Frontal cortex (tissue), 4 donors: Measurements from ENCODE around the gene ARHGEF40. TPM values are rescaled to one million over a fixed set of nuclear protein-coding genes. Genes with fewer than 3 reads are reported as not detected.
"Not testable (repeated sequence)": the region's sequence is repeated elsewhere in the genome, so short reads cannot be mapped to it uniquely, and the experiment has no call there.

Experiments used
- DNase-seq, 2 donors: peaks; one replicate each; pipeline ENCODE4 v3.0.0; 2012; ENCODE audit warnings: low spot score in 2 of 2
- FAIRE-seq: peaks from 2 replicates; lab custom pipeline; 2012; peaks lifted over from hg19 to GRCh38; lab: Jason Lieb, UNC
- total RNA-seq: library from RNA; depleted of rRNA; stranded (reverse); fragments of >200 nt; gene quantifications from one replicate; pipeline ENCODE4 v1.2.3, GENCODE V29; 2014
- donor health status: control.
- donor health status: control.
- donor health status: control.

The ARHGEF40 gene
- total RNA-seq, 1 donor from 2014 or later = 11.4 TPM

DNA sequence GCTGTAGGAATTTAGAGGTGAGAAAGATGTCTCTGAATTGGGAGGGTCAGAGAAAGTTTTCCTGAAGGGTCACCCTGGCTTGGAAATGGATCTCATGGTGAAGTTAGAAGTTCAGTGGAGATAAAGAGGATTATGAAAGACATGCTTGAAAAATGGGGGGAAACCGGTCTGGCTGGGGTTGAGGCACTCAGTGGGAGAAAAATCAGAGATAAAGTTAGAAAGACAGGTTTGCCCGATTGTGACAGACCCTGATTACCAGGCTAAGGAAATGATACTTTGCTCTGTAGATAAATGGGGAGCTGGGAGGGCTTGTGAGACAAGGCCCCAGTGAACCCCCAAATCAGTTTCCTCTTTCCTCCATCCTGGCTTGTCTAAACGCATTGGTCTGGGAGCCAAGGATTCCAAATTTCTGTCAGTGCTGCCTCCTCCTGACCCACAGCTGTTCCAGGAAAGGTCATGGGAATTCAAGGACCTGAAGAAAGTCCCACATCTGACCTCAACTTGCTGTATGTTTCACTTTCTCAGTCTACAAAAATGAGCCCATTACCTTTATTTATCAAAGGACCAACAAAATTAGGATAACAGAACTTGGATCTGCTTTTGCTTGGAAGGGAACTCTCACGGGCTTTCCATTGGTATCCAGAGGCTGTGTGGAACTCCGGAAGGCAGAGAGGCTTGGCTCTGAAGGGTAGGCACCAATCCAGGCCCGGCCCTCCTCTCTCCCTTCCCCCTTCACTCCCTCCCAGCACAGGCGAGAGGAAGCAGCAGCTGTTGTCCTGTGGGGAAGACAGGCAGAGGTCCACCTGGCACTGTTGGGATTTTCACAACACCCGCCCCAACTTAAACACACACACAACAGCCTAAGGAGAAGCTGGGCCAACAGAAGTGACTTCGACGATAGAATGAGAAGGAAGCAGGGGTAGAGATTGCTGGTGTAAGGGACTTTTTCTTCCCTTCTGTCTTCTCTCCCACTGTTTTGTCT is 31.4 kb upstream of the ARHGEF40 start:
- DNase-seq (peak in 1 of 2 donors; percentile 45), FAIRE-seq (no peak)

DNA sequence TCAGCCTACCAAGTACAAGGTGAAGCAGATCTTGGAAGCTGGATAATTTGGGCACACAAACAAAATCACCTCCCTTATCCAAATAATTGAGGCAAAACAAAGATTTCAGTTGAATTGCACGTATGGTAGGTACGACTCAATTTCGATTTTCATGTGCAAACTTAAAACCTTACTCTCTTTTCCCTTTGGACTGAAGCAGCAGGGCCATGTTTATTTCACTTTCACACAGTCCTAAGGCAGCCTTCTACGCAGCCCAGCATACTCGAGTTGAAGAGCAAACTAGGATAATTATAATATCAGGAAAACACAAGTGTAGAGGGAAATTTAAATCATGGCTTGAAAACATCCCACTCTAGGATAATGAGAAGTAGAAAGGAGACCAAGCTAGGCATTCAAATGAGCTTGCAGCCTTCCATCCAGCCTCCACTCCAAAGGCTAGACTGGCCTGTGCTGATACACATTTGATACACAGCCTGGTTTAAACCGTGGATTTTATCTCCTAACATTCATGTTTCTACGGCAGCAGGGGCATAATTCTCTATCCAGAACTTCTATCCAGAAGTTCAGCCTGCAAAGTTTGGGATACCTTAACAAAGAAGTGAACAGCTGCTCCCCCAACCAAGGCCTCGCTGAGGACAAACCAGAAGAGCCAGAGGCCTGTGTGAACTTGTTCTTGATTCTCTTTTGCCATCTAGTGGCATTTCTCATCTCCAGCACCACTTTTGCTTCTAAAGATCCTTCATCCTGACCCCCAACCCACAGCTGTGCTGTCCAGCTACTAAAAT is 30.3 kb upstream of the ARHGEF40 start:
- DNase-seq (peak; percentile 49 to 56), FAIRE-seq (no peak)

DNA sequence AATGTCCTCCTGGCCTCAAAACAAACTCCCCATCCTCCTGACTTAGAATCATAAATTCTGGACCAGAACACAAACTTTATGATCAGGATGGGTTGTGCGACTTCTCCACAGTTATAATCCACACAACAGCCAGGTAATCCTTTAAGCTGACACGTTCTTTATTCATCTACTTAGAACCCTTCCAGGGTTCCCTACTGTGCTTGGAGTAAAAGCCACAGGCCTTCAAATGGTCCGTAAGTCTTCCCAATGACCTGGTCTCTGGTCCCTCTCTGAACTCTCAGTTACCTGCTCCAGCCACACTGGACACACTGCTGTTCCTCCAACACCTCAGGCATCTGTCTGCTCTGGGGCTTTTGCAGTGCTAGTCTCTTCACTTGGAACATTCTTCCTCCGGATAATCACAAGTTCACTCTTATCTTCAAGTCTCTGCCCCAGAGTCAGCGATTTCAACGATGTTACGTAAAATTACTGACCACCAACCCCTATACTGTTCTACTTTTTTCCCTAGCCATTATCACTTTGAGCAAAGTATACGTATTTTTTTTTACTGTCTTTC is 29.7 kb upstream of the ARHGEF40 start:
- DNase-seq = no peak
- no peak for FAIRE-seq

DNA sequence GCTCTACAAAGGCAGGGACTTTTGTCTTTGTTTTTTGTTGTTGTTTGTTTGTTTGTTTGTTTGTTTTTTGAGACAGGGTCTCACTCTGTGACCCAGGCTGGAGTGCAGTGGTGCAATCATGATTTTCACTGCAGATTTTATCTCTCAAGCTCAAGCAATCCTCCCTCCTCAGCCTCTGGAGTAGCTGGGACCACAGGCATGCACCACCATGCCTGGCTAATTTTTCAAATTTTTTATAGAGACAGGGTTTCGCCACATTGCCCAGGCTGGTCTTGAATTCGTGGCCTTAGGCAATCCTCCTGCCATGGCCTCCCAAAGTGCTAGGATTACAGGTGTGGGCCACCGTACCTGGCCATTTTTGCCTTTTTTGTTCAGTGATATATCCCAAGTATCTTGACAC is 29.2 kb upstream of the ARHGEF40 start:
- not testable (repeated sequence) for FAIRE-seq, DNase-seq

DNA sequence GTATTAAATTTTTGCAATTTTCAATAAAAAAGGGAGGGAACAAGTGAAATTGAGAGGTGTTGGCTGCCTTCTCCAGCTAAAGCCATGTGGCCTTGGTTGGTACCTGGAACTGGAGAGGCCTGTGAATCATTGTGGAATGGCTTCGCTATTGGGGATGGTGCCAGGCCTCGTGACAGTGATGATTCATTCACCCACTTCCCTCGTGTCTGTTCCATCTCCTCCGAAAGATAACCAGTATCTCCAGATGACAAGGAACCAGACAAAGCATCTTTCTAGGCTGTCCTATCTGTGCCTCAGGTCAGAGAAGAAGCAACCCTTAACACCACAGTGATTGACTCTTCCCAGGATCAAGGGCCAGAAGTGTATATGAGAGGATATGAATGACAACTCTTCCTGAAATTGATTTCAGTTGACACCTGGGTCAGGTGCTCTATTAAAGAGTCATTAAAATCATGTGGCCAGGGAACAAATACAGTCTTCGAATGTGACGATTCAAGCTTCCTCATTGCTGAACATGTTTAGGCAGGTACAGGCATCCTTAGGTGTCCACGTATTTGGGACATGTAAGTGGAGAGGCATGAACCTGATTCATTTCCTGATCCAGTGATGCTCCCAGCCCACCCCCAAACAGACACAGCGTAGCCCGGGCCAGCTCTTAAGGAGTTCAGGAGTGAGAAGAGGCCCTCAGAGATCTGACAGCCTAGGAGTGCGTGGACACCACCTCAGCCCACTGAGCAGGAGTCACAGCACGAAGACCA is 28.2 kb upstream of the ARHGEF40 start, which contains the start of gene RNASE7:
TSS of gene RNASE7 (plus strand) at position 687 of the 758 bp plus-strand sequence. CDS start 631 bp downstream, outside the sequence.
- DNase-seq (no peak), FAIRE-seq (no peak)

DNA sequence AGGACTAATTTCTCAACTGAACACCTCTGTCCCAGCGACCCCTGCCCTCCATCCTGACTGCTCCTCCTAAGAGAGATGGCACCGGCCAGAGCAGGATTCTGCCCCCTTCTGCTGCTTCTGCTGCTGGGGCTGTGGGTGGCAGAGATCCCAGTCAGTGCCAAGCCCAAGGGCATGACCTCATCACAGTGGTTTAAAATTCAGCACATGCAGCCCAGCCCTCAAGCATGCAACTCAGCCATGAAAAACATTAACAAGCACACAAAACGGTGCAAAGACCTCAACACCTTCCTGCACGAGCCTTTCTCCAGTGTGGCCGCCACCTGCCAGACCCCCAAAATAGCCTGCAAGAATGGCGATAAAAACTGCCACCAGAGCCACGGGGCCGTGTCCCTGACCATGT is 27.2 kb upstream of the ARHGEF40 start:
- FAIRE-seq = no peak
- no peak for DNase-seq

DNA sequence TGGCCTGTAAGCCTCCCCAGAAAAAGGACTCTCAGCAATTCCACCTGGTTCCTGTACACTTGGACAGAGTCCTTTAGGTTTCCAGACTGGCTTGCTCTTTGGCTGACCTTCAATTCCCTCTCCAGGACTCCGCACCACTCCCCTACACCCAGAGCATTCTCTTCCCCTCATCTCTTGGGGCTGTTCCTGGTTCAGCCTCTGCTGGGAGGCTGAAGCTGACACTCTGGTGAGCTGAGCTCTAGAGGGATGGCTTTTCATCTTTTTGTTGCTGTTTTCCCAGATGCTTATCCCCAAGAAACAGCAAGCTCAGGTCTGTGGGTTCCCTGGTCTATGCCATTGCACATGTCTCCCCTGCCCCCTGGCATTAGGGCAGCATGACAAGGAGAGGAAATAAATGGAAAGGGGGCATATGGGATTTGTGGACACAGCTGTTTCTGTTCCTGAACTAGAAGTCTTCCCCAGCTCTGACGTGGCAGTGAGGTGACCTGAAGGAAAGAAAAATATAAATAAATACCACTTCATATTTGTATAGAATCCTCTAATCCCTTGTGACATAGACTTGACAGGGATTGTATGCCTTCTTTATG is 26.6 kb upstream of the ARHGEF40 start:
- FAIRE-seq (no peak), DNase-seq (no peak)

DNA sequence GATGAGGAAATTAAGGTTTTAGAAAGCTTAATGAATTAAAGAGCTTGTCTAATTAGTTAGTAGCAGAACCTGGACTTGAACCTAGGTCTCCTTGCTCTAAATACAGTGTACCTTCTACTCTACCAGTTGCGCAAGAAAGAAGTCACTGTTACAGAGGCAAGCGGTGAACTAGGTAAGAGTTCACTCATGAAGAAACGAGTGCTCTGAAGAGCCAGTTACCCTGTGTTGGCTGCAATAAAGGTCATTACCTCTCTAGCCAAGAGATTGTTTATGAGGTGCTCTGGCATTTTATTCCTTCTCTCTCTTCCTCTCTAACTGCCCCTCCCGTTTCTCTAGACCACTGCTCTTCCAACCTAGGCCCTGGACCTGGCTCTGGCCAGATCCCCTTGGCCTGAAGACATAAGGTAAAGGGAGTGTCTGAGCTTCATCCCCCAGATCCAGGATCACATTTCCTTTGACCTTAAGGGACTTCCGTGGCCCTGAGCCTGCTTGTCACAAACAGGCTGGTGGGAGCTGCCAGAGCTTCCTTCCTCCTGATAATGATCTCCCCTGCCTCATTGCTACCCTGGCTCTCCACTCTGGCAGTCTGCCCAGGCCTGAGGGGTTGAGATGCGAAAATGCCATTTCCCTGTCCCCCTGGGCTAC is 26.0 kb upstream of the ARHGEF40 start:
- FAIRE-seq = no peak
- no peak for DNase-seq

DNA sequence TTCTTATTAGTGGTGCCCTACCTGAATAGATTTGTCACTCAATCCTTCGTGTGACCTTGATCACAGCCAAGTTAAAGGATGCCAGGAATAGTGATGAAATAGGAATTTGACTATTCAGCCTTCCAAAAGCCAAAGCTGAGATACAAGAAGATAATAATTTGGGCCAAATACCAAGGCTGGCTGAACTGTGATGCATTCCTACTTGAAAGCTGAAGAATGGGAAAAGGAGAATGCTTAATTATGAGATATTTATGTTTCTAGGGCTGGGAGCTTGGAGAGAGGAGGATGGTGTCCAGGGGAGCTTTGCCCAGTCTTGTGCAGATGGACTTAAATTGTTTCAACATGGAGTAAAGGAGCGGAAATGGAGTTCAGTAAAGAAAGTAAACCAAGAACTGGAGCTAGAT is 22.7 kb upstream of the ARHGEF40 start:
- FAIRE-seq (no peak), DNase-seq (no peak)

DNA sequence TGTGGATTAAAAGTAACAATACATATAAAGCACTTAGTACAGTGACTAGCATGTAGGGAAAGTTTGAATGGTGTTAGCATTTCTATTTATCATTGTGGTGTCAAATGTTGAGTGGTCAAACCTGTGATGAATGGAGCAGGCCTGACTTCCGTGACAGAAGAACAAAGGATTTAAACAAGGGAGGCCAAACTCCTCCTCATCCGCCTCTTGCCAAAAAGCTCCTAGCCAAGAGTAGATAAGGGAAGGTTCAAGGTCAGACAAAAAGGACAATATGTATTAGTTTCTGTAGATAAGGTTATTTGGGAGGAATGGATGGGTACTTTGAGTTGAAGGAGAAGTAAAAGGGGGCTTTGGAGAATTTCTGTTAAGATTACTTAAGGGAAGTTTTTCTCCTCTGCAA is 21.5 kb upstream of the ARHGEF40 start:
- DNase-seq = no peak
- no peak for FAIRE-seq

DNA sequence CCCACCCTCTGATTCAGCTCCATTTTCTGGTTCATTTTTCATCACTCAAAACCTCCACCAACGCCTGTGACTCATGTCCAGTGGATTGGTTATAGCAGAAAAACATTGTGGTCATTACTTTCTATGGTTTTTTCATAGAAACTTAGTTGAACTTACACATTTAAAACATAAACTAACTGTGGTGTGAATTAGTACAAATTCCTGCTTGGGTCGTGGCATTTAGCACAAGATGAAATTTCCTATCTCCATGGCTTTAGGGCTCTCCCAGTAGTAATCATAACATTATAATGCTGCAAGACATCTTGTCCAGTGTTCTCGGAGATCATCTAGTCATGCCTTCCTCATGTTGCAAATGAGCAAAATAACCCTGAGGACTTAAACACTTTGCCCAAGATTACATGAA is 20.8 kb upstream of the ARHGEF40 start:
- FAIRE-seq (no peak), DNase-seq (no peak)

DNA sequence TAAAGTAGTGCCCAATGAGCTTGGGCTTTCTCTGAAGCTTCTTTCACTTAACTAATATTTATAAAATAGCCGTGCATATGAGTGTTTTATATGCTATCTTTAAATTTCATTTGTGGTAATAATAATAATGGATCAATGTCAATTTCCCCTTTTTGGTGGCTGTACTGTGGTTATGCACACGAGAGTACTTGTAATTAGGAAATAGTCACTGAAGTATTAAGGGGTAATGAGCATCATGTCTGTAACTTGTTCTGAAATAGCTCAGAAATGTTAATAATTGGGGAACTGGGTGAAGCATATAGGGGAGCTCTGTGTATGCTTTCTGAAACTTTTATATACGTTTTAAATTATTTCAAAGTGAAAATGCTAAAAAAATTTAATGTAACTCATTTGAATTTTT is 19.5 kb upstream of the ARHGEF40 start:
- DNase-seq = no peak
- no peak for FAIRE-seq

DNA sequence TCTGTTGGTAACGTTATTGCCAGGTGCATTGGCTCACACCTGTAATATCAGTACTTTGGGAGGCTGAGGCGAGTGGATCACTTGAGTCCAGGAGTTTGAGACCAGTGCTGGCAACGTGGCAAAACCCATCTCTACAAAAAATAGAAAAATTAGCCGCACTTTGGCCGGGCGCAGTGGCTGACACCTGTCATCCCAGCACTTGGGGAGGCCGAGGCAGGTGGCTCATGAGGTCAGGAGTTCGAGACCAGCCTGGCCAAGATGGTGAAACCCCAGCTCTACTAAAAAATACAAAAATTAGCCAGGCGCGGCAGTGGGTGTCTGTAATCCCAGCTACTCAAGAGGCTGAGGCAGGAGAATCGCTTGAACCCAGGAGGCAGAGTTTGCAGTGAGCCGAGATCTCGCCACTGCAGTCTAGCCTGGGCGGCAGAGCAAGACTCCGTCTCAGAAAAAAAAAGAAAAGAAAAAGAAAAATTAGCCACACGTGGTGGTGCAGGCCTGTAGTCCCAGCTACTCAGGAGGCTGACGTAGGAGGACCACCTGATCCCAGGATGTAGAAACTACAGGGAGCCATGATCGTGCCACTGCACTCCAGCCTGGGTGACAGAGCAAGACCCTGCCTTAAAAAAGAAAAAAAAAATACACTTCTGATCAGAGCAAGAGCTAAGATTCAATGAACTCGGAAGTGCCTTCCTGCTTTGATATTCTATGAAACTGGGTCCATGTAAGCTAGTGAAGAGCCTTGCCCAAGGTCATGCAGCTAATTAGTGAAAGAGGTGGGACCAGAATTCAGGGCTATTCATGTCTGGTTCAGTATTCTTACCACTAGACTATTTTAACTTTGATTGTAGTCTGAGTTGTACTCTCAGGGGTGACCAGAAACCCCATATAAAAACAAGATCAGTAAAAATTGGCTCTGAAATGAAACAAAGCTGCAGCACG is 16.7 kb upstream of the ARHGEF40 start:
- DNase-seq (no peak), FAIRE-seq (no peak)

DNA sequence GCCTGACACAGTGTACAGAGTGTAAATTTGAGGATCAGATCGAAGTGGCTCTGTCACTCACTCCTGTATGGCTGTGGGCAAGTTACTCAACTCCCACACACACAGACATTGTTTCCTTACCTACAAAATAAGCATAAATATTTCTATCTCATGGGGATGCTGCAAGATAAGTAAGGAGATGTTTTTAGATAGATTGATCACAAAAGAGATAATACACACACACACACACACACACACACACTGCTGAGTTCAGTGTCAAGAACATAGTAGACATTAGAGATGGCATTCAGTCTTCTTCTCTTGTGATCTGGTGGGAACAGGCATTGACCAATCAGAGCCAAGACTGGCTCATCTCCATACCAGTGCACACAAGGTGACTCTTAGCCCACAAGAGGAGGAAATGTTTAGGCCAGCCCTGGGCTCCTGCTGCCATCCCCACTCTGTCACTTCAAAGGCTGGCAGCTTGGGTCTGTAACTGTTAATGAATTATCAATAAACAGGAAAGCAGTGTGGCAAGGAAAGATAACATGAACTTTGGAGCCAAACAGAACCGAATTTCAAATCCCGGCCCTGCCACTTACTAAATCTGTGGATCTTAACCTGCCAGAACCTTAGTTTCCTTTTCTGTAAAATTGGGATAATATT is 15.9 kb upstream of the ARHGEF40 start:
- DNase-seq (no peak), FAIRE-seq (no peak)

DNA sequence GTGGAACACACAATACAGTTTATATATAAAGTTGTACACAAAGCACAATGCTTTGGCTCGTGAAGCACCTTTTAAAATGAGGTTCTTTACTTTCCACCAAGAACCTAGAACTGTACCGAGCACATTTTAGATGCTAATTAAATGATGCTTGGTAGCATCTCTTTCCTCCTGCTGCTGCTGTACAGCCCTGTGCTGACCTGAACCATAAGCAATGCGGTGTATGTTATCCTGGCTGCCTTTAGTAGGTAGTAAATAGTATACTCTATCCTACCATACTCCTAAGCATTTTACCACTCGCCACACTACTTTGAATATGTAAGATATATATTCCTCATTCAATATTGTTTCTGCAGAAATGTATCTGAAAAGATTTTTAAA is 15.3 kb upstream of the ARHGEF40 start:
- FAIRE-seq (no peak), DNase-seq (no peak)

DNA sequence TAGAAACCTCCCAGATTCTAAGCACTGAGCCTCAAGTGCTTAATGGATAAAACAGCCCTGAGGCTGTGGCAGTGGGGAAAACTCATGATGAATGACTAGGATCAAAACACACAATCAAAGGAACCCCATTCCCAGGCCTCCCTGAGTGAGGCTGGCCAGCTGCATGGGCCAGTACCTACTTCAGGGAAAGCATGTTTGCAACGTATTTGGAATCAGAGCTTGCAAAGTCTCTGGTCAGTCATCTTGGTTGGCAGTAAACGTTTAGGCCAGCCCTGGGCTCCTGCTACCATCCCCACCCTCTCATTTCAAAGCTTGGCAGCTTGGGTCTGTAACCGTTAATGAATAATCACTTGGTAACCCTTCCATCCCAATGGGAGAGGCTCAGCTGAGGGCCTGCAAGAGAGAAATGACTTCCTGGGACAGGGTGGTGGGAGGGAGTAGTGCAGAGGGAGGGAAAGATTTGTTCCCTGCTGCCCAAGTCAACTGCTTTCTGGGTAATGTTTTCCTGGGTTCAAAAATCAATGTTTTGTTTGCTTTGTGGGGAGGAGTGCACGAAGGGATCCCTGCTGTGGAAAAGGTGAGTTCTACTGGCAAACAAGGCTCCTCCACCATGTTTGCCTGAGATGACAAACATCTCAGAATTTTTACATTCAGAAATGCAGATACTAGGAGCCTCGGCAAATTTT is 14.5 kb upstream of the ARHGEF40 start:
- DNase-seq = no peak
- FAIRE-seq = no peak
